ENCODE results near the gene TM9SF1.
"Not testable (repeated sequence)": the region's sequence is repeated elsewhere in the genome, so short reads cannot be mapped to it uniquely, and the experiment has no call there.

TM9SF1 gene

GRCh38 chr14:24232121-24232644, 36.9 kb upstream of the TM9SF1 start, which contains the start of gene NEDD8:
TSS of gene NEDD8 (minus strand) at chr14:24232367. CDS start at chr14:24232267, 100 bp downstream.
- H3K4me3 ChIP-seq (ENCODE audit: low read length) = peak within 1 kb of the TSS; percentile 96
- peak; percentile 97 for DNase-seq (ENCODE audit: low read depth)
- no peak for TF ChIP-seq CTCF (conservative IDR thresholded peaks at IDR 0.05; ENCODE audit: low read length)

- TF ChIP-seq CTCF (conservative IDR thresholded peaks at IDR 0.05; ENCODE audit: low read length) = no peak
- DNase-seq (ENCODE audit: low read depth) = no peak
- H3K4me3 ChIP-seq (ENCODE audit: low read length) = peak overlapping the region; percentile 96
Observed at GRCh38 chr14:24231263-24232120, 36.3 kb upstream of the TM9SF1 start.

- no peak for TF ChIP-seq CTCF (conservative IDR thresholded peaks at IDR 0.05; ENCODE audit: low read length)
- DNase-seq (ENCODE audit: low read depth) = no peak
- no peak overlapping the region for H3K4me3 ChIP-seq (ENCODE audit: low read length)
Observed at GRCh38 chr14:24228902-24229301, 33.7 kb upstream of the TM9SF1 start.

- no peak for DNase-seq (ENCODE audit: low read depth)
- no peak for TF ChIP-seq CTCF (conservative IDR thresholded peaks at IDR 0.05; ENCODE audit: low read length)
- H3K4me3 ChIP-seq (ENCODE audit: low read length) = no peak overlapping the region
Observed at GRCh38 chr14:24226473-24226872, 31.2 kb upstream of the TM9SF1 start.

- TF ChIP-seq CTCF (conservative IDR thresholded peaks at IDR 0.05; ENCODE audit: low read length) = no peak
- peak; percentile 98 for DNase-seq (ENCODE audit: low read depth)
- no peak overlapping the region for H3K4me3 ChIP-seq (ENCODE audit: low read length)
Observed at GRCh38 chr14:24224618-24225071, 29.4 kb upstream of the TM9SF1 start.

- DNase-seq (ENCODE audit: low read depth); H3K4me3 ChIP-seq (ENCODE audit: low read length): not testable (repeated sequence)
Observed at GRCh38 chr14:24222987-24223386, 27.7 kb upstream of the TM9SF1 start.

- no peak for DNase-seq (ENCODE audit: low read depth)
- TF ChIP-seq CTCF (conservative IDR thresholded peaks at IDR 0.05; ENCODE audit: low read length) = no peak
- no peak overlapping the region for H3K4me3 ChIP-seq (ENCODE audit: low read length)
Observed at GRCh38 chr14:24219521-24219920, 24.3 kb upstream of the TM9SF1 start.
